ENCODE data around the gene UBXN4.

UBXN4 gene

GRCh38 chr2:135812907-135813511 lies 71.4 kb downstream of the UBXN4 start:
- DNase-seq, result no peak

- no peak for DNase-seq
Observed at GRCh38 chr2:135815269-135815668, 73.6 kb downstream of the UBXN4 start.

GRCh38 chr2:135817466-135817865 lies 75.8 kb downstream of the UBXN4 start:
- no peak for DNase-seq

- DNase-seq, result no peak
Observed at GRCh38 chr2:135817951-135818350, 76.3 kb downstream of the UBXN4 start.

- DNase-seq, result peak; percentile 26
Observed at GRCh38 chr2:135818937-135819610, 77.4 kb downstream of the UBXN4 start.

GRCh38 chr2:135820003-135820618 lies 78.5 kb downstream of the UBXN4 start:
- peak; percentile 62 for DNase-seq

- no peak for DNase-seq
Observed at GRCh38 chr2:135821190-135821589, 79.5 kb downstream of the UBXN4 start.

- no peak for DNase-seq
Observed at GRCh38 chr2:135822855-135823254, 81.2 kb downstream of the UBXN4 start.

- no peak for DNase-seq
Observed at GRCh38 chr2:135825131-135825530, 83.5 kb downstream of the UBXN4 start.

GRCh38 chr2:135825550-135826176 lies 84.0 kb downstream of the UBXN4 start:
- DNase-seq, result no peak

- DNase-seq, result no peak
Observed at GRCh38 chr2:135826544-135826943, 84.9 kb downstream of the UBXN4 start.

- no peak for DNase-seq
Observed at GRCh38 chr2:135829378-135830135, 87.9 kb downstream of the UBXN4 start.

- no peak for DNase-seq
Observed at GRCh38 chr2:135831180-135831812, 89.6 kb downstream of the UBXN4 start.

- DNase-seq, result no peak
Observed at GRCh38 chr2:135832891-135833290, 91.2 kb downstream of the UBXN4 start.
